Fibroblast of skin of scalp (primary cell): ENCODE data around the gene TP73.

Experiments
- DNase-seq: peaks from one replicate; pipeline ENCODE4 v3.0.0-alpha.2; 2013

TP73 gene

GRCh38 chr1:3634059-3634800 is 18.1 kb upstream of the TP73 start:
- no peak for DNase-seq

GRCh38 chr1:3636080-3636479 is 16.2 kb upstream of the TP73 start:
- DNase-seq: no peak

GRCh38 chr1:3636531-3636930 is 15.8 kb upstream of the TP73 start:
- no peak for DNase-seq

GRCh38 chr1:3638027-3638426 is 14.3 kb upstream of the TP73 start:
- DNase-seq: no peak

GRCh38 chr1:3638676-3639075 is 13.6 kb upstream of the TP73 start:
- DNase-seq: no peak

- DNase-seq: no peak
Measured at GRCh38 chr1:3639397-3639911, 12.9 kb upstream of the TP73 start.

GRCh38 chr1:3640121-3640837 is 12.0 kb upstream of the TP73 start:
- DNase-seq: no peak

GRCh38 chr1:3641046-3641760 is 11.1 kb upstream of the TP73 start:
- DNase-seq: no peak

- DNase-seq: no peak
Measured at GRCh38 chr1:3641816-3642215, 10.5 kb upstream of the TP73 start.

- DNase-seq: no peak
Measured at GRCh38 chr1:3642919-3643675, 9.2 kb upstream of the TP73 start.

- DNase-seq: no peak
Measured at GRCh38 chr1:3644273-3644672, 8.0 kb upstream of the TP73 start.

- no peak for DNase-seq
Measured at GRCh38 chr1:3645247-3645646, 7.1 kb upstream of the TP73 start.

- no peak for DNase-seq
Measured at GRCh38 chr1:3645666-3646355, 6.5 kb upstream of the TP73 start.

GRCh38 chr1:3646596-3646995 is 5.7 kb upstream of the TP73 start:
- DNase-seq: no peak

- peak; percentile 91 for DNase-seq
Measured at GRCh38 chr1:3649342-3650247, 2.7 kb upstream of the TP73 start, which contains the start of gene WRAP73. Gene WRAP73, minus strand, starts transcription at chr1:3650103. Its CDS starts 104 bp downstream, at chr1:3649999.

- DNase-seq: no peak
Measured at GRCh38 chr1:3650248-3651025, 1.9 kb upstream of the TP73 start.

- no peak for DNase-seq
Measured at GRCh38 chr1:3651026-3651929, 1.0 kb upstream of the TP73 start.

- no peak for DNase-seq
Measured at GRCh38 chr1:3652548-3653285, 401 bp downstream of the TP73 start.
